Activated naive CD4-positive, alpha-beta T cell treated with anti-CD3 and anti-CD28 coated beads, Interleukin-2, amount 50 U/mL, for 16 hours (primary cell): ENCODE data around the gene CXXC5.
A peak's percentile ranks its signal among the peaks of the same experiment; 100 is the strongest.

Source experiments
- DNase-seq: peaks from one replicate; pipeline ENCODE4 v3.0.0-alpha.2; 2020

Gene CXXC5

DNA sequence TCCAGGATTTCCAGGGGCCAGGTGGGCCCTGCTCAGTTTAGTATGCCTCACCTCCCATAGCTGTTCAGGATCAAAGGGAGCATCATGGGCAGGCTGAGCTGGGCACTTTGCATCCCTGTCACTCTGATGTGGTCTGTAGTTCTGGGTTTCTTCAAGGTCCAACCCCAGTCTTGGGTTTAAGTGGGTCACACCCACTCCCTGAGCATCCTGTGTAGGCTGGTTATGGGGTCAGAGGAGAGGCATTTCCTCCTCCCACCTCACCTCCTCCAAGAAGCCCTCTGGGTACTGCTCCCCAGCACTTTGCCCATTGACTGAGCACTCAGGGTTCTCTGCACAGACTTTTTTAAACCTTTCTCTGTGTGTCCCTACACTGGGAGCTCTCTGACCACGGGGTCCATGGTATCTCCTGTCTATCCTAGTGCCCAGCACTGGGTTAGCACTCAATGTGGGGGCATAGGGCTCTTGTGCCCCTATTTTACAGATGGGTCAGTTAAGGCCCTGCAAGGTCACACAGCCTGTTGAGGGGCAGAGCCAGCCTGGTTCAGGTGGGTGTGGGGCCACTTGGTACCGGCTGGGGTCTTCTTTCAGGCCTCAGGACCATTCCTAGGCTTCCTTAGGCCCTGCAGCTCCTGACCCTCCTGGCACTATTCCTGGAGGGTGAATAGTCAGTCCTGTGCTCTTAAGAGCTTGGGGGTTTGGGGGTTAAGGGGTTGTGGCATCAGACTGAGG lies 19.0 kb downstream of the CXXC5 start:
- no peak for DNase-seq

DNA sequence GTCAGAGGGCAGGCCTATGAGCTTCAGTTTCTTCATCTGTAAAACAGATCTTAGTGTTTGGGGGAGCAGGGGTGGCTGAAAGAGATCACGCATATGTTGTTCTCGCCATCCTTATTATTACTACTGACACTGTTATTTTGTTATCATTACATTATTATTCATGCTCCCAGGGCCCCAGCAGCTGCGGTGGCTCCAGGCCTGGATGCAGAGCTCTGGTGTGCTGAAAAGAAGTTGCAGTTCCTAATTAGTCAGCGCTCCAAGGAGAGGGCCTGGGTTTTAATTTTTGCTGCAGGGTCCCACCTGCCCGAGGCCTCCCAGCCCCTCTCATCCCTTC lies 19.5 kb downstream of the CXXC5 start:
- DNase-seq: no peak

DNA sequence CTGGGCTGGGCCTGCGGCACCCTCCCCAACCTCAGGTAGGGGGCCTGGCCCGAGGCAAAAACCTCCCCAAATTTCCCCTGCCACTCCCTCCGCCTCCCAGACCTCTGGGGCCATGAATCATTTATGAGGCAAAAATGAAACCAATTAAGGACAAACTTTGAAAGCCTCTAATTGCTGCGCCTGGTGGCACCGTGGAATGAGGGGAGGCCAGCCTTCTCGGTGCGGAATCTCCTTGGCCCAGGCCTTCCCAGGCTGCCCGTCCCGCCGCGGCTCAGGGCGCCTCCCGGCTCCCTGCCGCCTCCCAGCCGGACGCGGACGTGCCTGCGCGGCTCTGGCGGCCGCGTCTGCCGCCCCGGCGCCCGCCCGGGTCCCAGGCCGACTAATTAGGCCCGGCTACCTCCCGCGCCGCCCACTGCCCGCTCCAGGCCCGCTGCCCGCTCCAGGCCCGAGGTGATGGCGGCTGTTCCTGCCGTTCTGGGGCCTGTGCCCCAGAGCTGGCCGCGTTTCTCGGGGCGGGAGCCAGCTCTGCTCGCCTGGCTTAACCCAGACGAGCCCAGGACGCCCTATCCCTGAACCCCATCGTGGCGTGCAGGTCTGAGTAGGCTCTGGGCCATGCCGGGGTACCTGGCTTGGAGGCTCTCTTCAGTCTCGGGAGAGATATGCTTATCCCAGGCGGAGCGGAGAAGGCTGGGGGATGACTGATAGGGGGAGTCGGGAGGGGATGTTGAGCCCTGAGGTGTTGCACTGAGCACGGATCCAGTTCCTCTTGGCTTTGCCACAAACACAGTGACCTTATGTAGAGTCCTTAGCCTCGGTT lies 20.1 kb downstream of the CXXC5 start:
- peak; percentile 36 for DNase-seq

GRCh38 chr5:139668924-139669661 lies 20.9 kb downstream of the CXXC5 start:
- no peak for DNase-seq

GRCh38 chr5:139669662-139670368 lies 21.7 kb downstream of the CXXC5 start:
- no peak for DNase-seq

DNA sequence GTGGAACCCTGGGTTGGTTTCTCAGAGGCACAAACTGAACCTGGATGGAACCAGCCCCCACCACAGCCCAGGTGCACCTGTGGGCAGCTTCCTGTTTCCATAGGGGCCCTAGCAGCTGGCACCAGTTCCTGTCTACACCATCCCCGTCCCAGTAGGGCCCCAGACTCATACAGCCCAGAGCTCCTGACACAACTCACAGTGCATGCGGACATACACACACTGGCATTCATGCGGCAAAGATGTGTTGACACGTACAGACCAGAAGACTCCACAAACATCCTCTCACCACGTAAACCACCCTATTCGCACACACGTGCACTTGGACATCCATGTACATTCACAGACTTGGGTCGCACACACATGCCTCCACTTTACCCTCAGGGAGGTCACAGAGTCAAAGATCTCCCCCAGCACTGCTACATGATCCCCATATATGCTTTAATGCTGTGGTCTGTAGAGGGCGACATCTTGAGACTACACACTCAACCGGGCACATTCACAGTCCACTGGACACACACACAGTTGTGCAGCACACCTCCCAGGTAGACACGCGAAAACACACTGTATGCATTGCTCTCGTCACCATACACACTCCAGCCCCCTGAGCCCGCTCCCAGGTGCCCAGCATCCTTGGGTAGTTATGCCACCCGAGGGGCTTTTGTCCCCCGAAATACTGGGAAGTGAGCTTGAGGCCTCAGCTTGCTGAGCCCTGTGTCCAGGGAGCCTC lies 22.4 kb downstream of the CXXC5 start:
- DNase-seq: no peak

GRCh38 chr5:139671096-139671841 lies 23.1 kb downstream of the CXXC5 start:
- no peak for DNase-seq

- no peak for DNase-seq
These were observed 27.1 kb downstream of the CXXC5 start for GRCh38 chr5:139675213-139675612.

GRCh38 chr5:139675825-139676224 lies 27.7 kb downstream of the CXXC5 start:
- DNase-seq: no peak

- DNase-seq: no peak
These were observed 28.3 kb downstream of the CXXC5 start for GRCh38 chr5:139676406-139676805.

DNA sequence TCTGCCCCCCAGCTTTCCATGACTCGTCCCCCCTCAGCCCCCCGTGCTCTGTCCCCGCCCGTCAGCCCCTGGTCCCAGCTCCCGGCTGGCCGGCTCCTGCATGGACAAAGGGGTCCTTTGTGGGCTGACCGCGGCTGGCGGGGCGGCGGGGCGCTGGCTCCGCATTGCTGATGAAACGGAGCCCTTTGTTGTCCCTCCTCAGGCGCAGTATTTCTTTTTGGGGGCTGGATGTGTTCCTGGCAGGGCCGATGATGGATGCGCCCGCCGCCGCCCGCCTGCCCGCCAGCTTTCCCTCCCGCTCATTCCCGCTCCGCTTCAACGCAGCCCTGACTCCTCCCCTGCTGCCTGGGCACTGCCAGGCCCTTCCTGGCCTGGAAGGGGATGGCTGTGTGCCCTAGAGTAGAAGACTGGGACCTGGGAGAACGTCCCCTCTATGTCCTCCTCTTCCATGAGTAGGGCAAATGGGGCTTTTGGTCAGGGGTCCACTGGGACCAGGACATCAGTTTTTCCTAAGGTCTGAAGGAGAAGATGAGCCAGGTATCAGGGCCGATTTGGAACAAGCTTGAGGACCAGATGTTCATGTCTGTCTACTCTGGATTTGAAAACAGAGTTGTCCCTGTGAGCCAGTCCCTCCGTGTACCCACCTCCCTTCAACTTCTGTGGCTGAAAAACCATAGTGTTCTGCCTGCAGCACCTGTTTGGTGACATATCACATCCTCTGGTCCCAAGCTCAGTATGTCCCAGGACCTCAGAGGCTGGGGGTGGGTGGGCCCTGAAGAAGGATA lies 29.0 kb downstream of the CXXC5 start:
- no peak for DNase-seq

- no peak for DNase-seq
These were observed 29.8 kb downstream of the CXXC5 start for GRCh38 chr5:139677736-139678613.

GRCh38 chr5:139678751-139679750 lies 30.9 kb downstream of the CXXC5 start:
- DNase-seq: no peak

DNA sequence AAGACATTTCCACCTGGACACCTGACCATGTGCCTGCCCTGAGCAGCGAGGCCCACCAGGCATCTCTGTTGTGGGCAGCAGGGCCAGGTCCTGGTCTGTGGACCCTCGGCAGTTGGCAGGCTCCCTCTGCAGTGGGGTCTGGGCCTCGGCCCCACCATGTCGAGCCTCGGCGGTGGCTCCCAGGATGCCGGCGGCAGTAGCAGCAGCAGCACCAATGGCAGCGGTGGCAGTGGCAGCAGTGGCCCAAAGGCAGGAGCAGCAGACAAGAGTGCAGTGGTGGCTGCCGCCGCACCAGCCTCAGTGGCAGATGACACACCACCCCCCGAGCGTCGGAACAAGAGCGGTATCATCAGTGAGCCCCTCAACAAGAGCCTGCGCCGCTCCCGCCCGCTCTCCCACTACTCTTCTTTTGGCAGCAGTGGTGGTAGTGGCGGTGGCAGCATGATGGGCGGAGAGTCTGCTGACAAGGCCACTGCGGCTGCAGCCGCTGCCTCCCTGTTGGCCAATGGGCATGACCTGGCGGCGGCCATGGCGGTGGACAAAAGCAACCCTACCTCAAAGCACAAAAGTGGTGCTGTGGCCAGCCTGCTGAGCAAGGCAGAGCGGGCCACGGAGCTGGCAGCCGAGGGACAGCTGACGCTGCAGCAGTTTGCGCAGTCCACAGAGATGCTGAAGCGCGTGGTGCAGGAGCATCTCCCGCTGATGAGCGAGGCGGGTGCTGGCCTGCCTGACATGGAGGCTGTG lies 32.4 kb downstream of the CXXC5 start:
- DNase-seq: no peak

DNA sequence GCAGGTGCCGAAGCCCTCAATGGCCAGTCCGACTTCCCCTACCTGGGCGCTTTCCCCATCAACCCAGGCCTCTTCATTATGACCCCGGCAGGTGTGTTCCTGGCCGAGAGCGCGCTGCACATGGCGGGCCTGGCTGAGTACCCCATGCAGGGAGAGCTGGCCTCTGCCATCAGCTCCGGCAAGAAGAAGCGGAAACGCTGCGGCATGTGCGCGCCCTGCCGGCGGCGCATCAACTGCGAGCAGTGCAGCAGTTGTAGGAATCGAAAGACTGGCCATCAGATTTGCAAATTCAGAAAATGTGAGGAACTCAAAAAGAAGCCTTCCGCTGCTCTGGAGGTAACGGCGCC lies 32.9 kb downstream of the CXXC5 start:
- no peak for DNase-seq

DNA sequence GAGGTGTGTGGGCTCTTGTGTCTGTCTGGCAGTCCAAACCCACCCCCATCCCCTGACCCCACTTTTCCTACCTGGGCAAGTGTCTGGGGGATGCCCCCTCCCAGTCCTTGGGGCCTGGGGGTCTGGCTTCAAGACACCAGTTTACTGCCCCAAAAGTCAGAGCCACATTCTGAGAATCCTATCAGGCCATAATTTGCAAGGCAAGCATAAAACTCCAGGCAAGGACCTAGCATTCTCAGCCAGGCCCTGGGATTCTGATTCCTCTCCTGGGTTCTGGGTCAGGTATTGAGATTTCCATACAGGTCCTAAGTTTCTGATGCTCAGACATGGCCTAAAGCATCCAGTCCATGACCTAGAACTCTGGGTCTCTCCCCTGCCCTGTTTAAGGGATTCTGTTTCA lies 33.3 kb downstream of the CXXC5 start:
- DNase-seq: no peak

DNA sequence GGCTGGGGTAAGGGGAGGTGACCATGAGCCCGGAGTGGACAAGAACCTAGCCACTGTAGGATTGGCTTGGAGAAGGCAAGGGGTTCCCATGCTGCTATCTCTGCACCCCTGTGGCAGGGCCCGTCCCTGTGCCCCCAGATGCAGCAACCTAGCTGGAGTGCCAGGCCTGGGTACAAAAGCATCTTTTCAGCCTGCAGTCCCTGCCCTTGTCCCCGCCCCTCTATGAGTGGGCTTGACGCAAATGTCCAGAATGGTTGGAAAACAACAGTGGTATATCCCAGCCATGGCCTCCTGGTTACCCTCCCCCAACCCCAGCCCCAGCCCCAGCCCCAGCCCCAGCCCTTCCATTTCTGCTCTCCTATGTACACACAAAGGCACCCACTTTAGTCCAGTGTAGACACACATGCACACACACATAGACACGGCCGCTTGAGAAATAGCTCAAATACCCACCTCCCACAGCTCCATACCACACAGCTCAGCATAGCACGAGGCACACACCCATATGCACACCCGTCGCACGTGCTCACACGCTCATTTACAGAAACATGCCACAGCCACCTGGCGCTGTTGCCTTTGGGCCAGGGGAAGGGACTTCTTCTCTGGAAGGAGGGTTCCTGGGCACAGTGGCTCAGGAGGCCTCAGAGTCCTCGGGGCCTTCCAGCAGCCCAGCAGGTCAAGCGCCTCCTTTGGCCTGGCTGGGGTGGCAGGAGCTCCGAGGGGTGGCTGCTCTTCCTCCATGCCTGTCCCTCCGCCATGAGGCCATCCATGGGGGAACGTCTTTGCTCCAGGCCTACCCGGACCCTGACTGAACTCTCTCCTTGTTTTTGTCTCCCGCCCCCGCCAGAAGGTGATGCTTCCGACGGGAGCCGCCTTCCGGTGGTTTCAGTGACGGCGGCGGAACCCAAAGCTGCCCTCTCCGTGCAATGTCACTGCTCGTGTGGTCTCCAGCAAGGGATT lies 34.1 kb downstream of the CXXC5 start:
- no peak for DNase-seq
